Pancreas (tissue), 10 donors: Measurements from ENCODE around the gene SCYGR1. TPM values are rescaled to one million over a fixed set of nuclear protein-coding genes. Genes with fewer than 3 reads are reported as not detected.

Experiments used
- ATAC-seq, 4 donors: fragments of 200-7000 bp; cut with Tn5 transposase; one replicate each; pipeline versions ENCODE4 v1.8.0 to v1.9.1; 2020; ENCODE audit warnings: mild to moderate bottlenecking in 4 of 4, moderate library complexity in 4 of 4
- DNase-seq, 6 donors: peaks; one replicate each; pipeline ENCODE4 v3.0.0-alpha.2; 2020
- FAIRE-seq: peaks from 2 replicates; lab custom pipeline; 2012; peaks lifted over from hg19 to GRCh38; lab: Jason Lieb, UNC
- H3K27ac ChIP-seq, 4 donors: fragments of 200-600 bp; sonication (generic); 1 replicate in 3 of 4; 2 replicates in 1 of 4; pipeline versions ENCODE4 v1.5.0 to v1.8.0; 2020
- H3K27me3 ChIP-seq, 4 donors: fragments of 200-600 bp; one replicate each; pipeline ENCODE4 v1.8.0; 2021
- H3K36me3 ChIP-seq, 3 donors: fragments of 200-600 bp; sonication (generic) in 1 of 3; one replicate each; pipeline versions ENCODE4 v1.5.0 to v1.8.0; 2020 to 2021
- H3K4me1 ChIP-seq, 3 donors: fragments of 200-600 bp; one replicate each; pipeline ENCODE4 v1.8.0; 2021
- H3K4me3 ChIP-seq, 4 donors: fragments of 200-600 bp; sonication (generic) in 2 of 4; one replicate each; pipeline versions ENCODE4 v1.5.0 to v1.8.0; 2020 to 2021
- H3K9me3 ChIP-seq, 4 donors: fragments of 200-600 bp; one replicate each; pipeline ENCODE4 v1.8.0; 2021
- WGBS, 2 donors: extraction: QIAGEN DNeasy Blood & Tissue Kit; methylation state at CpG; one replicate each; pipeline ENCODE4 v1.1.7; 2013; 5-methylcytosine and 5-hydroxymethylcytosine counted together
- intact Hi-C, 3 donors: fragments of 100-400 bp; cut with DNase I; formaldehyde crosslinking; loops; one replicate each; pipeline versions ENCODE4 v1.11.1 to v1.14.2; 2022
- polyA plus RNA-seq, 2 donors: library from polyadenylated mRNA; stranded (reverse); fragments of 200-250 nt; gene quantifications; one replicate each; pipeline ENCODE4 v1.2.3, GENCODE V29; 2013
- total RNA-seq, 6 donors: library from RNA; stranded (reverse); fragmentation: NEBNext Ultra II Directional in 4 of 6; extraction: Animal tissue kit (Norgen Biotek cat#: 25700) in 4 of 6; gene quantifications; one replicate each; pipeline versions ENCODE4 v1.2.1 to v1.2.4, GENCODE V29; 2021 to 2023
- TF ChIP-seq, protein P1 (sequence below), 4 donors: fragments of 200-600 bp; sonication (generic) in 3 of 4; IDR thresholded peaks; one replicate each; pipeline versions ENCODE4 v1.5.0 to v1.8.0; 2021; ENCODE audit warnings: antibody characterized with exemption in 4 of 4
- donor health status: healthy with polysubstance abuse.
- donor health status: DM: no; HTN: no; CAD: no; lungs with moderate emphysema.
- donor health status: DM: no; HTN: no; CAD: no.
- donor health status: control.
- donor health status: control.
- donor health status: Bipolar disorder and iron deficiency.
- donor health status: DM: yes; HTN: yes; CAD: no.
- donor health status: DM: no; HTN: no; CAD: no.
- donor health status: DM: no; HTN: no; CAD: no.
- donor health status: DM: yes; HTN: yes; CAD: no.

Gene SCYGR1
- total and polyA plus RNA-seq, 8 donors: not detected

DNA sequence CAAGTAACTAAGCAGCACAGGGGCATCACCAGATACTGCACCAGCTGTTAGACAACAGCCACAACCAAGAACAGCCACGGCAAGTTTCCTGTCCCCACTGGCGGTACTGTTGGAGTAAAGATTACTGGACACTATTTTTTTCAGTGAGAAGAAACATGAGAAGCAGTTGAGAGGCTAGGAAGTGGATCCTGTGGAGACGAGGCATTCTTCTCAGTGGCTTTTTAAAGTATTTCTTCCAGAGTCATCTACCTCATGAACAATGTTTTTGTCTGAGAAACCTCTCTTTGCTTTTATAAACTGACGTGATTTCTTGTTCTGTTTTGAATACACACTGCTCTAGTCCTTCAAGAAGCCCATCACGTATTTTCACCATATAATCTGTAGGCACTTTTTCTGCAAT, 27.4 kb downstream of the SCYGR1 start:
- Histone ChIP-seq H3K27ac (no peak overlapping the region), H3K27me3 (no peaks in the 10 kb centered on the region), H3K36me3 (peaks cover 0 to 44% (median 0%) of the 10 kb centered on the region in 3 donors), H3K9me3 (no peaks in the 10 kb centered on the region), H3K4me3 (no peak overlapping the region), H3K4me1 (no peaks in the 10 kb centered on the region)
- ATAC-seq (no peak), FAIRE-seq (no peak), DNase-seq (no peak)
- TF ChIP-seq, protein P1, sequence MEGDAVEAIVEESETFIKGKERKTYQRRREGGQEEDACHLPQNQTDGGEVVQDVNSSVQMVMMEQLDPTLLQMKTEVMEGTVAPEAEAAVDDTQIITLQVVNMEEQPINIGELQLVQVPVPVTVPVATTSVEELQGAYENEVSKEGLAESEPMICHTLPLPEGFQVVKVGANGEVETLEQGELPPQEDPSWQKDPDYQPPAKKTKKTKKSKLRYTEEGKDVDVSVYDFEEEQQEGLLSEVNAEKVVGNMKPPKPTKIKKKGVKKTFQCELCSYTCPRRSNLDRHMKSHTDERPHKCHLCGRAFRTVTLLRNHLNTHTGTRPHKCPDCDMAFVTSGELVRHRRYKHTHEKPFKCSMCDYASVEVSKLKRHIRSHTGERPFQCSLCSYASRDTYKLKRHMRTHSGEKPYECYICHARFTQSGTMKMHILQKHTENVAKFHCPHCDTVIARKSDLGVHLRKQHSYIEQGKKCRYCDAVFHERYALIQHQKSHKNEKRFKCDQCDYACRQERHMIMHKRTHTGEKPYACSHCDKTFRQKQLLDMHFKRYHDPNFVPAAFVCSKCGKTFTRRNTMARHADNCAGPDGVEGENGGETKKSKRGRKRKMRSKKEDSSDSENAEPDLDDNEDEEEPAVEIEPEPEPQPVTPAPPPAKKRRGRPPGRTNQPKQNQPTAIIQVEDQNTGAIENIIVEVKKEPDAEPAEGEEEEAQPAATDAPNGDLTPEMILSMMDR (IDR thresholded peaks at IDR 0.05): no peak
- WGBS, 2 donors: 81 to 89% methylated on average over 5 of the region's 5 CpGs
- intact Hi-C loops: no loop called here

- Histone ChIP-seq H3K4me1 (peaks cover 13 to 16% (median 15%) of the 10 kb centered on the region in 3 donors), H3K27ac (no peak overlapping the region), H3K9me3 (no peaks in the 10 kb centered on the region), H3K4me3 (no peak overlapping the region), H3K27me3 (no peaks in the 10 kb centered on the region), H3K36me3 (peaks cover 0 to 13% (median 0%) of the 10 kb centered on the region in 3 donors)
- intact Hi-C loops: no loop called here
- FAIRE-seq: no peak
- TF ChIP-seq, protein P1 (IDR thresholded peaks at IDR 0.05): no peak
- DNase-seq: no peak
- 48 to 60% methylated on average over 4 of the region's 4 CpGs for WGBS, 2 donors
- ATAC-seq: no peak
Observed at GRCh38 chr2:227351639-227352038, 36.1 kb downstream of the SCYGR1 start.

GRCh38 chr2:227349989-227350612, 37.6 kb downstream of the SCYGR1 start:
- WGBS, 2 donors: 46 to 51% methylated on average over 7 of the region's 7 CpGs
- H3K27me3 ChIP-seq: no peaks in the 10 kb centered on the region
- FAIRE-seq: no peak
- H3K4me1 ChIP-seq: peaks cover 13 to 16% (median 15%) of the 10 kb centered on the region in 3 donors
- no peak for DNase-seq
- intact Hi-C loops: no loop called here
- TF ChIP-seq, protein P1 (IDR thresholded peaks at IDR 0.05): no peak
- H3K9me3 ChIP-seq: no peaks in the 10 kb centered on the region
- ATAC-seq: peak in 3 of 4 donors; percentile 23 to 68 (median 58)
- no peak overlapping the region for H3K4me3 ChIP-seq
- no peak overlapping the region for H3K27ac ChIP-seq
- no peaks in the 10 kb centered on the region for H3K36me3 ChIP-seq

DNA sequence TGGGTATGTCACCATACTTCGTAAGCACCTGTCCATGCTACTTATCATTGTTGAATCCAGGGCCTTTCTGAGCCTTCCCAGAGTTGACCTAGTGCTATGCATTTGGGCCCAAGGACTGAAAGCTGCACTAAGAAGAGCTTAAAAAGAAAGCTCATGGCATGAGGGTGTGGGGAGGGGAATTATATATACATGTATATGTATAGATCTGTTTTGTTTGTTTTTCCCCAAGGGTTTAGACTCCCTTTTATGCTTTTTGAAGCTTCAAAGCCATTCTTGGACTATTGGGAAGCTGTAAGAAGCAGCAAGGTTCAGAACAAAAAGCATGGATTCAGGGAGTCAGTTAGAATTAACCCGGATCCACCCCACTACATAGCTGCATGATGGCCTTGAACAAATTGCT, 39.4 kb downstream of the SCYGR1 start:
- DNase-seq (no peak), ATAC-seq (no peak), FAIRE-seq (no peak)
- peaks cover 13 to 16% (median 15%) of the 10 kb centered on the region in 3 donors for H3K4me1 ChIP-seq
- H3K36me3 ChIP-seq: no peaks in the 10 kb centered on the region
- WGBS, 2 donors: 93 to 95% methylated on average over 2 of the region's 2 CpGs
- H3K27ac ChIP-seq: no peak overlapping the region
- no peaks in the 10 kb centered on the region for H3K27me3 ChIP-seq
- TF ChIP-seq, protein P1 (IDR thresholded peaks at IDR 0.05): no peak
- H3K4me3 ChIP-seq: no peak overlapping the region
- intact Hi-C loops: no loop called here
- no peaks in the 10 kb centered on the region for H3K9me3 ChIP-seq

DNA sequence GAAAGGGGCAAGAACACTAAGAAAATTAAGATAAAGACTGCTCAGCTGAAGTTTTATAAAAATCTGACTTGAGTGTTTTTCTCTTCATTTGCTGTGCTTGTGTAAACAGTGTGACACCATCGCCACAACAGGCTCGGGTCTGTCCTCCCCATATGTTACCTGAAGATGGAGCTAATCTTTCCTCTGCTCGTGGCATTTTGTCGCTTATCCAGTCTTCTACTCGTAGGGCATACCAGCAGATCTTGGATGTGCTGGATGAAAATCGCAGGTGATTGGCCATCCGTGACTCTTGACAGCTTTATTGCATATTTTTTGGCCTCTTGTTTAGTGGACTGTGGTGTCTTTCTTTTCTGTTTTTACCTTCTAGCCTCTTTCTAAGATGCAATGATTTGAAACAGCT, 40.6 kb downstream of the SCYGR1 start:
- no peak for DNase-seq
- 82 to 89% methylated on average over 7 of the region's 7 CpGs for WGBS, 2 donors

More for the DNA sequence above, 40.6 kb downstream of the SCYGR1 start:
- intact Hi-C loops: no loop called here
- Histone ChIP-seq H3K9me3 (no peaks in the 10 kb centered on the region), H3K27me3 (no peaks in the 10 kb centered on the region), H3K27ac (no peak overlapping the region), H3K4me3 (no peak overlapping the region), H3K4me1 (peaks cover 13 to 16% (median 15%) of the 10 kb centered on the region in 3 donors), H3K36me3 (no peaks in the 10 kb centered on the region)
- no peak for ATAC-seq
- TF ChIP-seq, protein P1 (IDR thresholded peaks at IDR 0.05): no peak
- no peak for FAIRE-seq
